Muscle of leg (tissue), 11 donors: ENCODE measurements around the gene SETD1A. TPM values are rescaled to one million over a fixed set of nuclear protein-coding genes. Genes with fewer than 3 reads are reported as not detected.
A peak's percentile ranks its signal among the peaks of the same experiment; 100 is the strongest.
"Not testable (repeated sequence)": the region's sequence is repeated elsewhere in the genome, so short reads cannot be mapped to it uniquely, and the experiment has no call there.

Experiments
- DNase-seq: peaks from one replicate; pipeline ENCODE4 v3.0.0; 2013
- H3K27ac ChIP-seq: one replicate; pipeline ENCODE4 v1.5.1; 2013; ENCODE audit warnings: mild to moderate bottlenecking, low read length, control low read depth
- H3K27me3 ChIP-seq: one replicate; pipeline ENCODE4 v1.6.1; 2013; ENCODE audit warnings: low read length; ENCODE audit not compliant: control insufficient read depth, insufficient read depth
- H3K36me3 ChIP-seq: one replicate; pipeline ENCODE4 v1.6.1; 2013; ENCODE audit warnings: low read length; ENCODE audit not compliant: control insufficient read depth, insufficient read depth
- H3K4me1 ChIP-seq: one replicate; pipeline ENCODE4 v1.6.1; 2013; ENCODE audit warnings: low read length; ENCODE audit not compliant: control insufficient read depth, insufficient read depth
- H3K4me3 ChIP-seq: one replicate; pipeline ENCODE4 v1.5.1; 2013; ENCODE audit warnings: low read length, control low read depth
- H3K9me3 ChIP-seq: replicated peaks from 2 replicates; pipeline ENCODE4 v1.6.1; 2013; ENCODE audit warnings: low read depth, low read length; ENCODE audit not compliant: control insufficient read depth
- WGBS: methylation state at CpG from one replicate; pipeline ENCODE4 v1.1.5; 2013; ENCODE audit warnings: missing lambda C conversion rate; ENCODE audit not compliant: insufficient coverage; 5-methylcytosine and 5-hydroxymethylcytosine counted together
- polyA plus RNA-seq, 8 donors: library from polyadenylated mRNA; unstranded; fragments of 120-200 nt; gene quantifications; one replicate each; pipeline versions ENCODE4 v1.2.1 to v1.2.3, GENCODE V29; 2013; ENCODE audit warnings: inconsistent platforms in 1 of 8, low replicate concordance in 1 of 8; ENCODE audit not compliant: insufficient read length in 8 of 8, insufficient read depth in 1 of 8
- total RNA-seq: library from RNA; stranded (reverse); fragments of 120-200 nt; gene quantifications from one replicate; pipeline ENCODE4 v1.2.4, GENCODE V29; 2013

The SETD1A gene
- total and polyA plus RNA-seq, 9 donors = 2.7 to 16.5 (median 12.8) TPM

- no peaks in the 10 kb centered on the region for H3K36me3 ChIP-seq
- H3K27me3 ChIP-seq = peaks cover 34% of the 10 kb centered on the region
- no peak overlapping the region for H3K4me3 ChIP-seq
- 92% methylated on average over 2 of the region's 8 CpGs for WGBS
- no peak overlapping the region for H3K27ac ChIP-seq
- peaks cover 30% of the 10 kb centered on the region for H3K4me1 ChIP-seq
- no peak for DNase-seq
- H3K9me3 ChIP-seq = no peaks in the 10 kb centered on the region
Observed at GRCh38 chr16:31006589-31006988, 49.0 kb downstream of the SETD1A start.

- no peaks in the 10 kb centered on the region for H3K36me3 ChIP-seq
- peaks cover 38% of the 10 kb centered on the region for H3K27me3 ChIP-seq
- 61% methylated on average over 3 of the region's 6 CpGs for WGBS
- DNase-seq = no peak
- H3K27ac ChIP-seq = no peak overlapping the region
- H3K9me3 ChIP-seq = no peaks in the 10 kb centered on the region
- H3K4me3 ChIP-seq = no peak overlapping the region
- H3K4me1 ChIP-seq = peaks cover 24% of the 10 kb centered on the region
Observed at GRCh38 chr16:31007684-31008083, 50.1 kb downstream of the SETD1A start.

- no peak for DNase-seq
- Histone ChIP-seq H3K4me3 (no peak overlapping the region), H3K27ac (no peak overlapping the region), H3K27me3 (peaks cover 37% of the 10 kb centered on the region), H3K36me3 (no peaks in the 10 kb centered on the region), H3K4me1 (peaks cover 19% of the 10 kb centered on the region), H3K9me3 (no peaks in the 10 kb centered on the region)
- 47% methylated on average over 6 of the region's 6 CpGs for WGBS
Observed at GRCh38 chr16:31008149-31008548, 50.6 kb downstream of the SETD1A start.

- Histone ChIP-seq H3K4me1 (peaks cover 15% of the 10 kb centered on the region), H3K9me3 (no peaks in the 10 kb centered on the region), H3K27ac (no peak overlapping the region), H3K36me3 (no peaks in the 10 kb centered on the region), H3K27me3 (peaks cover 38% of the 10 kb centered on the region), H3K4me3 (no peak overlapping the region)
- DNase-seq = no peak
- 83% methylated on average over 1 of the region's 5 CpGs for WGBS
Observed at GRCh38 chr16:31008551-31008950, 51.0 kb downstream of the SETD1A start.

GRCh38 chr16:31009120-31009519 lies 51.6 kb downstream of the SETD1A start:
- H3K27me3 ChIP-seq = peaks cover 39% of the 10 kb centered on the region

GRCh38 chr16:31009894-31010584 lies 52.5 kb downstream of the SETD1A start:
- DNase-seq = no peak
- 4% methylated on average over 29 of the region's 36 CpGs for WGBS
- Histone ChIP-seq H3K9me3 (no peaks in the 10 kb centered on the region), H3K36me3 (no peaks in the 10 kb centered on the region), H3K27ac (no peak overlapping the region), H3K4me3 (peak overlapping the region; percentile 25), H3K27me3 (peaks cover 39% of the 10 kb centered on the region), H3K4me1 (peaks cover 12% of the 10 kb centered on the region)

More at GRCh38 chr16:31009120-31009519, 51.6 kb downstream of the SETD1A start:
- H3K36me3 ChIP-seq = no peaks in the 10 kb centered on the region
- H3K4me3 ChIP-seq = no peak overlapping the region
- DNase-seq = no peak
- no peaks in the 10 kb centered on the region for H3K9me3 ChIP-seq
- no peak overlapping the region for H3K27ac ChIP-seq
- peaks cover 12% of the 10 kb centered on the region for H3K4me1 ChIP-seq
- WGBS = 77% methylated on average over 6 of the region's 7 CpGs

GRCh38 chr16:31010585-31011325 lies 53.2 kb downstream of the SETD1A start, which contains the start of gene STX1B:
Gene STX1B, minus strand, starts transcription at chr16:31010638. Its CDS starts 242 bp downstream, at chr16:31010396.
- peak; percentile 73 for DNase-seq
- H3K27me3 ChIP-seq = peaks cover 39% of the 10 kb centered on the region
- no peak within 1 kb of the TSS for H3K27ac ChIP-seq
- 7% methylated on average over 33 of the region's 45 CpGs for WGBS
- H3K9me3 ChIP-seq = no peaks in the 10 kb centered on the region
- no peaks in the 10 kb centered on the region for H3K36me3 ChIP-seq
- peak within 1 kb of the TSS; percentile 36 for H3K4me3 ChIP-seq
- H3K4me1 ChIP-seq = peaks cover 12% of the 10 kb centered on the region

GRCh38 chr16:31011815-31012214 lies 54.3 kb downstream of the SETD1A start:
- not testable (repeated sequence) for H3K27ac ChIP-seq, H3K9me3 ChIP-seq, H3K36me3 ChIP-seq, DNase-seq, H3K4me3 ChIP-seq
- WGBS = 92% methylated on average over 7 of the region's 7 CpGs
- H3K4me1 ChIP-seq = peaks cover 12% of the 10 kb centered on the region
- peaks cover 37% of the 10 kb centered on the region for H3K27me3 ChIP-seq

- not testable (repeated sequence) for H3K27ac ChIP-seq, H3K36me3 ChIP-seq, H3K4me3 ChIP-seq, DNase-seq, H3K9me3 ChIP-seq
- Histone ChIP-seq H3K27me3 (peaks cover 28% of the 10 kb centered on the region), H3K4me1 (peaks cover 12% of the 10 kb centered on the region)
Observed at GRCh38 chr16:31013292-31013691, 55.7 kb downstream of the SETD1A start.

- 71% methylated on average over 6 of the region's 6 CpGs for WGBS
- DNase-seq = no peak
Observed at GRCh38 chr16:31016018-31016417, 58.5 kb downstream of the SETD1A start.

More at GRCh38 chr16:31016018-31016417, 58.5 kb downstream of the SETD1A start:
- no peaks in the 10 kb centered on the region for H3K9me3 ChIP-seq
- no peak overlapping the region for H3K4me3 ChIP-seq
- no peak overlapping the region for H3K27ac ChIP-seq
- no peaks in the 10 kb centered on the region for H3K36me3 ChIP-seq
- H3K27me3 ChIP-seq = peaks cover 14% of the 10 kb centered on the region
- H3K4me1 ChIP-seq = peaks cover 2% of the 10 kb centered on the region
